NCI-H1417 (cell line): Measurements from ENCODE around the gene TRDN.

Experiments used
- DNase-seq, 3 experiments: peaks; one replicate each; lab custom pipeline; 2025; lab: John Stamatoyannopoulos, UW

TRDN gene, protein sequence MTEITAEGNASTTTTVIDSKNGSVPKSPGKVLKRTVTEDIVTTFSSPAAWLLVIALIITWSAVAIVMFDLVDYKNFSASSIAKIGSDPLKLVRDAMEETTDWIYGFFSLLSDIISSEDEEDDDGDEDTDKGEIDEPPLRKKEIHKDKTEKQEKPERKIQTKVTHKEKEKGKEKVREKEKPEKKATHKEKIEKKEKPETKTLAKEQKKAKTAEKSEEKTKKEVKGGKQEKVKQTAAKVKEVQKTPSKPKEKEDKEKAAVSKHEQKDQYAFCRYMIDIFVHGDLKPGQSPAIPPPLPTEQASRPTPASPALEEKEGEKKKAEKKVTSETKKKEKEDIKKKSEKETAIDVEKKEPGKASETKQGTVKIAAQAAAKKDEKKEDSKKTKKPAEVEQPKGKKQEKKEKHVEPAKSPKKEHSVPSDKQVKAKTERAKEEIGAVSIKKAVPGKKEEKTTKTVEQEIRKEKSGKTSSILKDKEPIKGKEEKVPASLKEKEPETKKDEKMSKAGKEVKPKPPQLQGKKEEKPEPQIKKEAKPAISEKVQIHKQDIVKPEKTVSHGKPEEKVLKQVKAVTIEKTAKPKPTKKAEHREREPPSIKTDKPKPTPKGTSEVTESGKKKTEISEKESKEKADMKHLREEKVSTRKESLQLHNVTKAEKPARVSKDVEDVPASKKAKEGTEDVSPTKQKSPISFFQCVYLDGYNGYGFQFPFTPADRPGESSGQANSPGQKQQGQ

DNA sequence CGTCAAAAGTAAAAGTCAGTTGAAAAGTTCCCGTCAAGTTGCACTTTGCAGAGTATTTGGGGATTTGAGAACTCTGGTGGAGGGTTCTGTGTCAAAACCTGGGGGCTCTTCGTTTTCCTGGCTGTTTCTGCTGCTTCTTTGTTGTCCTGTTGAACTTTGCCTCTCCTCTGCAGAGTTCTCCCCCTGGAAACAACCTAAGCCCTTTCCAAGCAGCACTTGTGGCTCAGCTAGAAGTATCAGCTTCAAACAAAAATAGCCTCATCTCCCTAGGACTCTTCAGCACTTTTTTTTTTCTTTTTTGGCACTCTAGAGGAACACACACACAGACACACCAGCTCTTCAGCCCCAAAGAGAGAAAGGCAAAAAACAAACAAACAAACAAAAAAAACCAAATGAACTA, at the start of gene TRDN:
TSS of gene TRDN (minus strand) at position 169 of the 400 bp plus-strand sequence. CDS start 175 bp downstream, outside the sequence.
- no peak for DNase-seq

DNA sequence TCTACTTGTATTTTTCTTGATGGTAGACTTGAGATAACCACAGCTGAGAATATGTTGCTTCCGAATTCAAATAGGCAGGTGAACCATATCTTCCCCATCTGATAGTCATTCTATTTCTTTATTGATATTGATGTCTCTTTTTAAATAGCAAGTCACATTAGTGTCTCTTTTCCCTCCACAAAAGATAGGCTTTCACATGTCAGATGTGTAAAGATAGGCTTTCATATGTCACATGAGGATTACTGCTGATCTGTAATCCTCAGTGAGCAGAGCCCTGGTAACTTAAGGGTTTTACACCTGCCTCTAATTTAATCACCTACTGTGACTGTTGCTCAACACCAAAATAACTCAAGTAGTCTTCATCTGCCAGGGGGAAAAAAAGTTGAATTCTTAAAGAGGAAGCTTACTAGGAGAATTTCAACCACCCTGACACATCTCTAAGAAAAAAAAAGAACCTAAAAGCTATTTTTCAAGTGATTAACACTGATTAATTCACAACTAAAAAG, 45.3 kb upstream of the TRDN start:
- DNase-seq = peak in 1 of 3 experiments; percentile 20

DNA sequence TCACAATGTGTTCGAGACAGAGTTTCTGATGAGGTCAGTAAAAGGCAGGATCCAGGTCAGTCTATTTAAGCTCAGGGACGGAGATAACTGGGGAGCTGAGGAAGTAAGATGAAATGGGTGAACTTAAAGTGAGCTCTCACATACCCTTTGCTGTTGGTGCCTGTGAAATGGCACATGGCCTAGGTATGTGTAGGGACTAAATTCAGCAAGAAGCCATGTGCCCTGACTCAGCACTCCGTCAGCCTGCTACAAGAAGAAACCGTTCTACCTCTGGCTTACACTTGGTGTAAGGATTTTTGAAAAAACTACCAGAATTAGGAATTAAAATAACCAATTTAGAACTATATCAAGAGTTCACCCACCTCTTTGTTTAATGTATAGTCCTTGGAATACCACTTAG, 41.1 kb upstream of the TRDN start:
- DNase-seq = no peak

DNA sequence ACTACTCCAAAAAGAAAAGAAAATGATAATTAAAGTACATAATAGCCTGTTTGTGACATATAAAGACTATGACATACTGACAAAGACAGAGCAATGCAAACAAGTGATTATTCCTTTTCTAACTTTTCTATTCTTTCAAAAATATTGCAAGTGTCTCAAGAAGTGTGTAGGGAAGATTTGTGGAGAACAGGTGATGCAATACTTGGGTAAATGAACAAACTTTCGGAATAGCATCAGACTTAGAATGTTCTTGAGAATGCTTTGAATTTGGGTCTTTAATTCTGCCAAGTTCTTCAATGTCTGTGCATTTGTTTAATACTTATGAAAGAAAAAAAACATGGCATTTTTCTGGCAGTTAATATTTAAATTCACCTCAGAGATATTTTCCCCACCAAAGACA, 40.0 kb upstream of the TRDN start:
- no peak for DNase-seq

DNA sequence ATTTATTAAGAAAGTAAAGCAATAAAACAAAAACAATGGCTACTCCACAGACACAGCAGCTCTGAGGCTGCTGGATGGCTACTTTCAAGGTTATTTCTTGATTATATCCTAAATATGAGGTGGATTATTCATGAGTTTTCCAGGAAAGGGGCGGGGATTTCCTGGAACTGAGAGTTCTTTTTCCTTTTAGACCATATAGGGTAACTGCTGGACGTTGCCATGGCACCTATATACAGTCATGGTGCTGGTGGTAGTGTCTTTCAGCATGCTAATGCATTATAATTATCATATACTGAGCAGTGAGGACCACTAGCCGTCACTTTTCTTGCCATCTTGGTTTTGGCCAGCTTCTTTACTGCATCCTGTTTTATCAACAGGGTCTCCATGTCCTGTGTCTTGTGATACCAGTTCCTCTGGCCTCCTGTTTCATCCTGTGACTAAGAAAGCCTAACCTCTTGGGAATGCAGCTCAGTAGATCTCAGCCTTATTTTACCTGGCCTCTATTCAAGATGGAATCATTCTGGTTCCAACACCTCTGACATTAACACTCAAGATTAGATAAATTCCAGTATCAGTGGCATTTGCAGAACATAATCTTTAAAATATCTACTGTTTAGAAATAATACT, 32.3 kb upstream of the TRDN start:
- DNase-seq = no peak

DNA sequence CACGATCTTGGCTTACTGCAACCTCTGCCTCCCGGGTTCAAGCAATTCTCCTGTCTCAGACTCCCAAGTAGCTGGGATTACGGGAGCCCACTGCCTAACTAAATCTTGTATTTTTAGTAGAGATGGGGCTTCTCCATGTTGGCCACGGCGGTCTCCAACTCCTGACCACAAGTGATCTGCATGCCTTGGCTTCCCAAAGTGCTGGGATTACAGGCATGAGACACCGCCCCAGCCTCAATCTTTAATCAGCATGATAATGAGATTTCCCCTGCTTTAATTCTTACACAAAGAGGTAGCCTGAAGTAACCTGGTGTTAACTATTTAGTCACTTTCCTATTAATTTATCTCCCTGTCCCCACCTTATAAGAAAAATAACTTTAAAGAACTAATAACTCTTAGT, 31.3 kb upstream of the TRDN start:
- DNase-seq = no peak

DNA sequence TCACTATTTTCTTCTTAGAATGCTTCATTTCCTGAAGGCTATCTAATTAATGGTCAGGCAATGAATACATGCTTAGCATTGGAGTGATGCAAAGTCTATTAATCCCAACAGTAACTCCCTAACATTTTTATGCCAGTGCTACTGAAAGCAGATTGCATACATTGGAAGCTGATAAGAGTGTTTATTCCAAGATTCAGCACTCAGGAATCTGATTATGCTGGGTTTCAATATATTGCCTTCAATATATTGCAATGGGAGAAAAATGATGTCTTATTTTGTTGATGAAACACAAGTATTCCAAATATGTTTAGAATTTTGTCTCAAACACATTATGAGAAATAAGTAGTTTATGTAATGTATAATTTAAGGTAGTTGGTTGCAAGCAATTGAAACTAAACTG, 26.7 kb upstream of the TRDN start:
- DNase-seq = no peak

DNA sequence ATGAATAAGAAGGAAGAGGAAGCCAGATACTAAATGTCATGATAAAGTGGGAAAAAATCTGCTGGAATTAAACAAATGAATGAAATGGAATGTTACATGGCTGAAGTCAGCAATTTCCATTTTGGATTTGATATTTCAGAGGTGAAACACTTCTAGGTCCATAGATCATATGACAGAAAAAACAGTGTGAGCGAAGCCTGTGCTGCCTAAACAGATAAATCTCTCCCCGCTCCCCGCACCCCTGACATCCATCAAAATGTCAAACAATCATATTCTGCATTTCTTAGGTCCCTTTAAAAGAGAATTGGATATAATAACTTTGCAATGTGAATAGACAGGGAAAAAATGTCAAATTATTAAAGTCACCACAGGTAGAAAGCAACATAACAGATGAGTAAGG, 26.0 kb upstream of the TRDN start:
- no peak for DNase-seq

DNA sequence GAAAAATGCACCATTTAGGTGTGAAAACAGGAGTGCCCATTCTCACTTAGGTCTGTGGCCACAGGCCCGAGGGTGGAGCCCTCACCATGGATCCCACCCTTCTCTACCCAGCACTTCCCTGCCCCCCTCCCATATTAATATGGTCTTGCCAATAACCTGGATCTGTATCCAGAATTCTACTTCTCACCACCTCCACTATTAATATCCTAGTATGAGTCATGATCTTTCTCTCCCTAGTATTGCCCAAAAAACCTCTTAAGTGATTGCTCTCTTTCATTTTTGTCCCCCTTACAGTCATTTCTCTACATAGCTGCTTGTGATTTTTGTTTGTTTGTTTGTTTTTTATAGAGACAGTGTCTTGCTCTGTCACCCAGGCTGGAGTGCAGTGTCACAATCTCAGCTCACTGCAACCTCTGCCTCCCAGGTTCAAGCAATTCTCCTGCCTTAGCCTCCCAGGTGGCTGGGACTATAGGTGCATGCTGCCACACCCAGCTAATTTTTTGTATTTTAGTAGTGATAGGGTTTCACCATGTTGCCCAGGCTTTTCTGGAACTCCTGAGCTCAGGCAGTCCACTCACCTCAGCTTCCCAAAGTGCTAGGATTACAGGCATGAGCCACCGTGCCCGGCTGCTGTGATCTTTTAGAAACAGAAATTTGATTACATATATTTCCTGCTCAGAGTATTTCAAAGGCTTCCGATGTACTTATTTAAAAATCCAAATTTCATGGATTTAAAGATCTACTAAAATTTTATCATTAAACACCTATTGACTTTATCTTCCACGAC, 24.5 kb upstream of the TRDN start:
- DNase-seq = no peak

DNA sequence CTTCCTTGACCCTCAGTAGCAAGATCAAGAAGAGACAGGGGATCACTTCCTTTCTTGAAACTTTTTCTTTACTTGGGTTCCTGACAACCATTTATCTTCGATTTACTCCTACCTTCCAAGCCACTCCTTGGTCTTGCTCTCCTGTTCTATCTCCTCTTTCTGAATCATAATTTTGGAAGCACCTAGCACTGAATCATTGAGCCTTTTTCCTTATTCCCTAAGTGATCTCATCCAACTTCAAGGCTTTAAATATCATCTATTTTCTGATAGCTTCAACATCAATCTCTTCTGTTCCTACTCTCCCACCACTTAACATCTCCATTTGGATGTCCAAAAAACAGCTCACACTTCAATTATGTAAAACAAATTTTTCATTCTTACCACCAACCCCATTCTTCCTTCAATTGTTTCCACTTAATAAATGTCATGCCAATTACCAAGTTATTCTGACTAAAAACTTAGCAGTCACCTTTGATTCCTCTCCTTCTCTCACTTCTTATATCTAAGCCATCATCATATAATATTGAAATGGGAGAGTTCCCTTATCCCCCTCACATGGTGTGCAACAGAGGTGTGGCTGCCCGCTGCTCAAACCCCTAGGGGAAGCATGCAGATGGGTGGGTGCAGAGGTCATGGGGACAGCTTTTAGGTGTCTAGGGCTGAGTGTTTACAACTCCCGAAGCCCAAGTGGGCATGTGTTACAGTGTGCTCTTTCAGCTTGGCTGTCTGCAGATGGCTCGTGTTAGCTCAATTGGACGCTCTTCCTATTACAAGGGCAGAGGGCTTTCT, 23.4 kb upstream of the TRDN start:
- DNase-seq = no peak

DNA sequence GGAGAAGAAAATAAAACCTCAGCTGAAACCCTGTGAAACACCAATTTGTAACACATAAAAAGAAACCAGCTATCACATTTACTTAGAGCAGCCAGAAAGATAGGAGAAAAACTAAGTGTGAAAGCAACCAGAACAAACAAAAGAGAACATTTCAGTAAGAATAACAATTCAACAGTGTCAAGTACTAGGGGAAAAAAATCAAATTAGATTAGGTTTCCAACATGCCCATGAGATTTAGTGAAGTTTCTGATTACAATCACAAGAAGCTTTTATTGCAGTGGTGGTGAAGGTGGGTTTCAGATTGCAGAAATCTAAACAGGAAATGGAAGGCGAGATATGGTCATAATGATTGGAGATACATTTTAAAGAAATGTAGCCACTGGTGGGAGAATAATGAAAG, 22.1 kb upstream of the TRDN start:
- no peak for DNase-seq

DNA sequence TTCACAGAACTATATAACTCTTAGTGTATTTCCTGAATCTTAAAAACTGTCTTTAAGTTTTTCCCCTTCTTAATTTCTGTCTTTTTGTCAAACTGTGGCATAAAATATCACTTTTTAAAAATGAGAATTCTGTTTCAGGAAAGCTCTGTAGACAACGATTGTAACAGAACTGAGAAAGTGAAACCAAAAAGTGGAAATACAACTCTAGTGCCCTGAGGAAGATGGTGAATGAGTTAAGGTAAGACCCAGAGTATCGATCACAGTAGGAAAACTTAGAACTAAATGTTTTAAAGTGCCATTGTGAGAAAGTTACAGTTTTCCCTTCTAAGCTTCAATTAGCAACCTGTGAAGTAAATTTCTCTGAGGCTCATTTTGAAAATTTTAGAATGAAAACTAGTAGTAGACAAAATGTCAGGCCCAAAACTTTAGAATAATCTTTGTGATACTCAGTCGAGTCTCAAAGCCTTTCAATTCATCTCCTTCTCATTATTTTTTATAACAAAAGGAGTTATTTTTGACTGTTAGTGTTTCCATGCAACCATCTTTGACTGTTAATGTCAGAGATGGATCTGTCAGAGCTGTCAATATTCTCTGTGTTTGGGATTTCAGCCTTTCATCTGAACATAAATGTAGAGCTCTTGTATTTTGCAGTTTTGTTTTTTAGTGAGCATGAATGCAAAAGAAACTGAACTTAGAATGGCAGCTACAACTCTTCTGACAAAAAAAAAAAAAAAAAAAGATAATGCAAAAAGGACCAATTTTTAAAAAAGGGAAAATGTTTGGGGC, 19.0 kb upstream of the TRDN start:
- no peak for DNase-seq

DNA sequence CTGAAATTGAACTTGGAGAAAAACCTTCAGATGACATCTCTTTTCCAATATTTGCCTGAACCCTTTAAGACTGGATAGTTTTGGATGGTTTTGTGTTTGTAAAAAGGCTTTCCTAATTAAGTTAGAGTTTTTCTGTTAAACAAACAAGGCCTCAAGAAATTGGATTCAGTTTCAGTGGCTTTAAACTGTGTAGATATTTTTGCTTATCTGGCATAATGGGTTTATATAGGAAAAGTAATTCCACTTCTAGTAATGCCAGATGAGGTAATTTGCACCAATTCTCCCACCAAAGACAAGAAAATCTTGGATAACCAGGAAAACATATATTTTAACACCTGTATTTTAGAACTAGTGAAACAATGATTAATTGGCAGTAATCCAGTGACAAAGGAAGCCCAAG, 12.0 kb upstream of the TRDN start:
- no peak for DNase-seq

DNA sequence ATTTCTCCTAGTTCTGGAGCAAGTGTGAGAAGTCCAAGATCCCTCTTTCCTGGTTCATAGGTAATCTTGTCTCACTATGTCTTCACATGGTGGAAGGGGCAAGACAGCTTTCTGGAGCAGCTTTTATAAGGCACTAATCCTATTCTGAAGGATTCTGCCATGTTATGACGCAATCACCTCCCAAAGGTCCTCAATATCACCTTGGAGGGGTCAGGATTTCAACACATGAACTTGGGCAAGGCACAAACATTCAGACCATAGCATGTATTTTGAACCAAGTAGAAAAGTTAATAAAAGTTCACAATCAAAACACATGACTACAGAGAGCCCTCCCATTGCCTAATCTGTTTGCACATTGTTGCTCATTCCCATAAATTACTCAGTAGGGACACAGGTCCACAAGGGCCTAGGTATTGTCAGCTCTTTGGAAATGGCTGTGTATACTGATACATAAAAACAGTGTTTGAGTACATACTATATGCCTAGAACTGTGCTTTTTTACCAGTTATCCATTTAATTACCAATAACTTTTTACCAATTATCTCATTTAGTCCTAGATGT, 11.3 kb upstream of the TRDN start:
- DNase-seq = no peak

DNA sequence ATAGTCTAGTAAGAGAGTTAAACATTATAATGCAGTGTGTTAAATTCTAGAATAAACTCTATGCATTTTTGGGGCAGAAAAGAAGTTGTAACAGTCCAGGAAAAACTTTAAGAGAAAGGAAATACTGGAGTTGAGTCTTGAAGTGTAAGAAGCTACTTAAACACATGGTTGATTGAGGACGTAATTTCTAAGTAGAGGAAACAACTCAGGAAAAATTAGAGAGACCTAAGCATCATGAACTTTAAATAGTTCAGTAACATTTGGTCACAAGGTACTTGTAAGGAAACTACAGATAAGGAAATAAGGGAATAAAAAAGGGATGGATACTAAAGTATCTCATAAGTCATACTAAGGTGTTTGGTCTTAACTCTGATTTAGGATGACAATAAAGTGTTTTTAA, 4.7 kb upstream of the TRDN start:
- no peak for DNase-seq

DNA sequence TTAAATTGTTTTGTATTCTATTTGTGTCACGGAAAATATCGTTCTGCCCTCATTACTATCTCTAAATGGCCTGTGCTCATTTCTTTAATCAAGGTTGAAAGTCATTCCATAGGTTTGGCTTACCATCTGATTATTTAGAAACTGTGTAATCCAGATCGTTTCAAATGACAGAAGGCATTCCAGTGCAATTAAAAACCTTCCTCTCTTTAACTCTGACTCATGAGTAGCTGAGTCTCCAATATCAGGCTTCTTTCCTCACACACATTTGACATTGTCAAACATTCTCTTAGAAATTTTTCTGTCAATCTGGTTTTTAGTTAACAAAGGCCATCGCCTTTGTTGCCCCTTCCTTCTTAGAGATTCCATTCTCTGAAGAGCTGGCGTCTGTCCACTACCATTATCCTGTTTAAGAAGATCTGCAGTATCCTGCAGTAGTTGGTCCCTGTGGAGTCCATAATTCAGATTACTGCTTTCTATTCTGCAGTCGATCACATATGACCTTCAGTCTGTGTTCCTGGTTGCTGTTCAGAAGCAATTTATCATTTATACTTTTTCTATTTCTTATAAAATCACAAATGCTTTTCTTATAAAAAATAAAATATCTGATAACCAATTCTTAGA, 3.9 kb upstream of the TRDN start:
- no peak for DNase-seq

DNA sequence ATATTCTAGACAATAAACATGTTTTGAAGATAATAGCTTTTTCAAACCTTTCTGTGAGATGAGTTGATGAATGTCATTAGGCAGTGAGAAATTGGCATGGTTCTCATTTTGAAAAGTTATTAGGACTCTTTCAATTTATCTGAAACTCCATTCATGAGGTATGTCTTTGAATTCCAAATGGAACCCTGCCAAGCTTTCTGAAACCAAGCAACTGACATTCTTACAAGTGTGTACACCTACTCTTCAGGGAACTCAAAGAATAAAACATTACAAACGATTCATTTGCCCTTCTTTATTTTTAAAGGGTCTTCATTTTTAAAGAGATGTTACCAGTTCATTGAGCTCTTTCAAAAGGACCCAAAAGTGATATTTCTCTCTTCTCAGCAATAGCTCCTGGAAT, 2.1 kb upstream of the TRDN start:
- DNase-seq = no peak

DNA sequence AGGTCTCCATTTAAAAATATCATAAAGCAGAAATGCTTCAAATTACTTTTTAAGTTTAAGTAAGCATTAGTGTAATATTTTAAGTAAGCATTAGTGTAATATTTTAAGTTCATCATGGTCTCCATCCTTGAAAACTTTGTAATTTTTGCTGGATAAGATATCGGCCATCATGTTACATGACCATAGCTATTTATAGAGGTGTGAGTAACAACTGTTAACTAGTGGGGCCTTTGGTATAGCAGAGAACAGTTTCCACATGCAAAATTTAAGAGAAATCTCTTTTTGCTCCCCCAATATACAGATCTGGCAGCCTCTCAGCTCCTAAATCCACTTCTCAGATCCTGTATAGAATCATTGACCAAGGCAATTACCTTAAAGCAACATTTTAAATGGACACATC, 468 bp downstream of the TRDN start:
- DNase-seq = no peak

DNA sequence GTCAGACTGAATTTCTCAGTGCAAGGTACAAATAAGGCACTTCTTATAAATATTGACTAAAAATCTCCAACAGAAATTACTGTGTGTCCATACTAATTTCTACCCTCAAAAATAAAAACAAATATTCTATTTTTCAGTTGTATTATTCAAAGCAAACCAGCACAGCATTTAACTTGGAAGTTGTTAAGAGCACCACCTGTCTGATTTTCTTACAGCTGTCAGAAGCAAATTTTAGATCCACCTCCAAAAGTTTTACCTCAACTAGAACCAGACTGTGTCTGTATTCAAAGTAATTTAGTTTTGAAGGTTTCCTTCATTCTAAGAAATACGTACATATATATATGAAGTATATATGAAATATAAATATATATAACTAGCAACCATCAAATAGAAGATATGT, 1.2 kb downstream of the TRDN start:
- no peak for DNase-seq

DNA sequence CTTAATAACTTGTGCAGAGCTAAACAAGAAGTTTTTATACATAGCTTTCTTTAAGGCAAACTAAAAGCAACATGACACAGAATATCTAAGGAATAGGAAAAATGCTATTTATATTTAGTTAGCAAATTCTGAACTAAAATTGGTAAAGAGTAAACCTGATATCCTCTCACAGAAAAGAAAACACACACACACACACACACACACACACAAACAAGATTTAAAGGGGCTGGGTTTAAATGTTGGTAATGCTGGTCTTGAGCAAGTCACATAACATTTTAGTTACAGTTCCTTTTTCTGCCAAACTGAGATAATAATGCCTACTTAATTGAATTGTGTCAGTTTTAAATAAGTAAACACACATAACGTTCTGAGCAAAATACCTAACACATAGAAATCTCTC, 1.6 kb downstream of the TRDN start:
- DNase-seq = no peak
